HepG2 (cell line): ENCODE data around the gene FCER1G. TPM values are rescaled to one million over a fixed set of nuclear protein-coding genes. Genes with fewer than 3 reads are reported as not detected.
A peak's percentile ranks its signal among the peaks of the same experiment; 100 is the strongest.

Experiments
- ATAC-seq: fragments of 200-7000 bp; cut with Tn5 transposase; 3 replicates; pipeline ENCODE4 v1.9.1; 2020; ENCODE audit warnings: mild to moderate bottlenecking, moderate library complexity
- BruUV-seq: library from RNA; stranded (reverse); fragments of 400-500 nt; replicated peaks from 2 replicates; lab custom pipeline; 2021; lab: Mats Ljungman, UMichigan
- CTCF ChIA-PET: fragments of 300-600 bp; formaldehyde crosslinking; extraction: SDS; loops from one replicate; lab custom pipeline; 2021; ENCODE audit warnings: low total read pairs, inconsistent platforms, low intra/inter-chr PET ratio; lab: Yijun Ruan, JAX
- POLR2A ChIA-PET: fragments of 350-600 bp; sonication (Branson Sonifier 250); formaldehyde crosslinking; loops from one replicate; lab custom pipeline; 2020; ENCODE audit warnings: antibody characterized with exemption, inconsistent platforms; lab: Yijun Ruan, JAX
- DNase-seq: peaks from one replicate; pipeline ENCODE4 v3.0.0-alpha.2; 2015; ENCODE audit warnings: low spot score
- FAIRE-seq: peaks from 3 replicates; lab custom pipeline; 2011; peaks lifted over from hg19 to GRCh38; lab: Jason Lieb, UNC
- H2AFZ ChIP-seq: one replicate; pipeline ENCODE4 v1.6.1; 2011; ENCODE audit warnings: low read length, inconsistent platforms
- H3K27ac ChIP-seq: fragments of 300-600 bp; 3 replicates; pipeline ENCODE4 v1.8.0; 2011; ENCODE audit warnings: mixed run types, mild to moderate bottlenecking, mixed read lengths, low read length, inconsistent platforms; ENCODE audit not compliant: insufficient read depth; ENCODE audit errors: extremely low read length
- H3K27me3 ChIP-seq, 2 experiments: fragments of 200-600 bp in 1 of 2; 2 replicates in 1 of 2; 3 replicates in 1 of 2; pipeline versions ENCODE4 v1.6.0 to v1.8.0; 2011; ENCODE audit warnings: low read length in 2 of 2, mild to moderate bottlenecking in 2 of 2, moderate library complexity in 2 of 2, inconsistent platforms in 1 of 2; ENCODE audit not compliant: insufficient read depth in 2 of 2, control insufficient read depth in 1 of 2
- H3K36me3 ChIP-seq, 2 experiments: fragments of 200-600 bp in 1 of 2; replicated peaks in 1 of 2; 2 replicates in 1 of 2; 3 replicates in 1 of 2; pipeline versions ENCODE4 v1.5.1 to v1.8.0; 2011; ENCODE audit warnings: low read length in 2 of 2, inconsistent platforms in 1 of 2; ENCODE audit not compliant: insufficient read depth in 2 of 2, control insufficient read depth in 1 of 2
- H3K4me1 ChIP-seq: 2 replicates; pipeline ENCODE4 v1.5.1; 2012; ENCODE audit warnings: low read length, inconsistent platforms; ENCODE audit not compliant: insufficient read depth
- H3K4me2 ChIP-seq: 2 replicates; pipeline ENCODE4 v1.6.0; 2011; ENCODE audit warnings: low read depth, low read length, inconsistent platforms
- H3K4me3 ChIP-seq, 3 experiments: fragments of 200-600 bp in 1 of 3; sonication (generic), shearing (Covaris generic) in 1 of 3; replicated peaks in 1 of 3; 2 replicates each; pipeline ENCODE4 v1.5.1; 2011 to 2016; ENCODE audit warnings: low read length in 3 of 3, inconsistent platforms in 2 of 3, low read depth in 2 of 3, mild to moderate bottlenecking in 2 of 3, control low read depth in 1 of 3, mixed read lengths in 1 of 3; ENCODE audit not compliant: insufficient read depth in 1 of 3
- H3K79me2 ChIP-seq: one replicate; pipeline ENCODE4 v1.6.1; 2011; ENCODE audit warnings: low read length, inconsistent platforms; ENCODE audit not compliant: insufficient read depth
- H3K9ac ChIP-seq: 2 replicates; pipeline ENCODE4 v1.6.0; 2011; ENCODE audit warnings: mild to moderate bottlenecking, low read depth, low read length, inconsistent platforms; ENCODE audit not compliant: insufficient read depth
- H3K9me3 ChIP-seq: 2 replicates; pipeline ENCODE4 v1.5.1; 2012; ENCODE audit warnings: mild to moderate bottlenecking, low read length
- H4K20me1 ChIP-seq: 2 replicates; pipeline ENCODE4 v1.6.0; 2011; ENCODE audit warnings: inconsistent platforms, mild to moderate bottlenecking, low read length, moderate library complexity; ENCODE audit not compliant: insufficient read depth
- ARID4A ChIP-seq: sonication (generic); formaldehyde crosslinking; IDR thresholded peaks from 2 replicates; pipeline ENCODE4 v1.5.0; 2020; ENCODE audit warnings: mild to moderate bottlenecking, missing genetic modification reagents, borderline replicate concordance
- HES4 ChIP-seq: sonication (generic); formaldehyde crosslinking; IDR thresholded peaks from 2 replicates; pipeline ENCODE4 v1.9.0; 2021; ENCODE audit warnings: mild to moderate bottlenecking, missing genetic modification reagents, borderline replicate concordance
- MAZ ChIP-seq, 2 experiments: sonication (generic) in 1 of 2; formaldehyde crosslinking in 1 of 2; IDR thresholded peaks; 2 replicates each; pipeline versions ENCODE4 v1.5.0 to v1.6.1; 2012 to 2020; ENCODE audit warnings: low read depth in 2 of 2, mild to moderate bottlenecking in 2 of 2, borderline replicate concordance in 1 of 2, improper control_type of control experiment in 1 of 2, low read length in 1 of 2, missing genetic modification reagents in 1 of 2, moderate library complexity in 1 of 2
- NFKB2 ChIP-seq: sonication (generic); formaldehyde crosslinking; IDR thresholded peaks from 2 replicates; pipeline ENCODE4 v1.4.0; 2020; ENCODE audit warnings: missing genetic modification reagents, borderline replicate concordance
- RNF2 ChIP-seq: fragments of 450-650 bp; conservative IDR thresholded peaks from 2 replicates; pipeline ENCODE4 v1.6.1; 2016; ENCODE audit warnings: low read depth
- TBL1XR1 ChIP-seq: fragments of 150-350 bp; IDR thresholded peaks from 2 replicates; pipeline ENCODE4 v1.6.1; 2014; ENCODE audit warnings: borderline replicate concordance, low read length; ENCODE audit not compliant: partially characterized antibody
- ZFP62 ChIP-seq: sonication (generic); formaldehyde crosslinking; IDR thresholded peaks from 2 replicates; pipeline ENCODE4 v1.4.0; 2020; ENCODE audit warnings: missing genetic modification reagents
- ZNF264 ChIP-seq: sonication (generic); formaldehyde crosslinking; IDR thresholded peaks from 2 replicates; pipeline ENCODE4 v1.4.0; 2020; ENCODE audit warnings: missing genetic modification reagents
- ZNF33B ChIP-seq: sonication (generic); formaldehyde crosslinking; IDR thresholded peaks from 2 replicates; pipeline ENCODE4 v1.5.1; 2020; ENCODE audit warnings: mild to moderate bottlenecking, missing genetic modification reagents
- ZNF768 ChIP-seq: sonication (generic); formaldehyde crosslinking; IDR thresholded peaks from 2 replicates; pipeline ENCODE4 v1.4.0; 2020; ENCODE audit warnings: missing genetic modification reagents
- WGBS: methylation state at CpG from one replicate; pipeline ENCODE4 v1.1.6; 2017; ENCODE audit warnings: low lambda C conversion rate; 5-methylcytosine and 5-hydroxymethylcytosine counted together
- in situ Hi-C: cut with HindIII; loops from 2 replicates; pipeline ENCODE4 v1.10.0; 2017; ENCODE audit warnings: low pct_unique_long_range_greater_than_20kb; ENCODE audit not compliant: extremely low pct_ligation_motif_present
- intact Hi-C: fragments of 100-400 bp; cut with micrococcal nuclease; formaldehyde crosslinking; loops from one replicate; pipeline ENCODE4 v1.10.0; 2022; ENCODE audit not compliant: unreplicated experiment
- polyA plus RNA-seq, 8 experiments: library from polyadenylated mRNA; depleted of rRNA in 3 of 8; stranded (reverse) in 7 of 8; unstranded in 1 of 8; fragments of >200 nt; fragmentation: Illumina TruSeq in 4 of 8; extraction: Trizol in 4 of 8; gene quantifications; 2 replicates each; pipeline versions ENCODE4 v1.2.1 to v1.2.3, GENCODE V29; 2011 to 2016; ENCODE audit warnings: low read depth in 4 of 8, missing spikeins in 1 of 8, mixed read lengths in 1 of 8; ENCODE audit not compliant: insufficient read depth in 1 of 8
- total RNA-seq, 5 experiments: library from RNA; depleted of rRNA; stranded (reverse); fragments of >200 nt; fragmentation: Illumina TruSeq; extraction: Trizol; gene quantifications; 2 replicates each; pipeline ENCODE4 v1.2.3, GENCODE V29; 2016; ENCODE audit warnings: low read depth in 1 of 5
- TF ChIP-seq, protein P1 (sequence below): sonication (generic); formaldehyde crosslinking; conservative IDR thresholded peaks from 2 replicates; pipeline ENCODE4 v1.8.1; 2023; ENCODE audit warnings: missing genetic modification reagents

FCER1G gene
- total and polyA plus RNA-seq, 2 of the 13 experiments (the other 11 are each of a cell fraction or from before 2014, with no cell fraction given), result 1.3 to 6.4 TPM

DNA sequence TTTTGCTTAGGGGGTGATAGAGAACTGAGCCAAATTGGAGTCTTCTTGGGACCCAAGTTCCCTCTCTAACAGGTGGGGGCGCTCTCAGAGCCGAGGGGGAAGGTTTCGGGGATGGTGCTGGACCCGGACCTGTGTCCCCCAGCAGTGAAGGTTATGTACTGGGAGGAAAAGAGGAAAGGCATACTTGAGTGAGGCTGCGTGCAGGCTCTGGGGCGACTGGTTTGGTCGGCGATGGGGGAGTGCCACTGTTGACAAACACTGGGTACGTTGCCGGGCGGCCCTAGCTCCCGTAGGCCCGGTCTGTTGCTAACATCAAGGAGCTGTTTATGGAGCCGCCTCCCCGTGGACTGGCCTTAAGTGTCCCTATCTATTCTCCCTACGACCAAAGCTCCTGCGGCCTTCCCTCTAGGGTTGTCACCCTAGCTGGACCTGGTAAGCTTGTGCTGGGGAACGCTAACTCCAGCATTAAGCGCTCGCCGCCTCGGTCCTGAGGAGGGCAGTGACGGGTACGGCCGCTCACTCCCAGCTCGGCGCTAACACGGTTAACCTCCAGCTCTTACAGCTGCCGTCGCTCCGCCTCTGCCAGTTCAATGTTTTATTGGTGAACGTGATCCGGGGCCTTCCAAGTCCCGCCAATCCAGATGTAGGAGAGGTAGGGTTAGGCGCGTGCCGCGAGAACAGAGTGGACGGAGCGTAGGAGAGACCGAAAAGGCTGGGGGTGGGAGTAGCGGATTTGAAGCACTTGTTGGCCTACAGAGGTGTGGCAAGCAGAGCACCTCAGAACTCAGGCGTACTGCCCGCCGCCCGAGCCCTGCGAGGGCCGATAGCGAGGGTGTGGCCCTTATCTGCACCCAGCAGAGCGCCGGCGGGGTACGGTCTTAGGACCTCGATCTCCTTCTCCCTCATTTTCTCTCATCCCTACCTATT lies 49.1 kb upstream of the FCER1G start, which contains the start of gene PPOX (continued):
- peak; percentile 62; the same call in 1 of the 2 replicates for TF ChIP-seq MAZ (IDR thresholded peaks at IDR 0.05; ENCODE audit: borderline replicate concordance, low read depth, low read length)
- TF ChIP-seq MAZ (CRISPR knock-in tag; IDR thresholded peaks at IDR 0.05; ENCODE audit: low read depth), result peak; percentile 86
- no peak for TF ChIP-seq TBL1XR1
- TF ChIP-seq ZNF33B (CRISPR knock-in tag), result 0 out of 2 replicates have a peak, but pooled peaks have one; percentile 27
- TF ChIP-seq, all 625 proteins: peak for 200

GRCh38 chr1:161166669-161167548 lies 48.2 kb upstream of the FCER1G start:
- intact Hi-C loops, result no loop called here
- 12% methylated on average over 24 of the region's 33 CpGs for WGBS
- H3K27me3 ChIP-seq, result no peaks in the 10 kb centered on the region
- H3K79me2 ChIP-seq, result peaks cover 2% of the 10 kb centered on the region
- FAIRE-seq, result no peak
- in situ Hi-C loops, result no loop called here
- no peaks in the 10 kb centered on the region for H4K20me1 ChIP-seq
- DNase-seq, result no peak
- ATAC-seq, result peak; percentile 70
- H3K27ac ChIP-seq, result peak overlapping the region; percentile 62
- H3K4me3 ChIP-seq, result peak overlapping the region; percentile 71 to 88 (median 74)
- peaks cover 13 to 42% of the 10 kb centered on the region in 2 experiments for H3K36me3 ChIP-seq
- peak overlapping the region; percentile 84 for H3K4me2 ChIP-seq
- peak overlapping the region; percentile 80 for H3K9ac ChIP-seq
- no peaks in the 10 kb centered on the region for H3K9me3 ChIP-seq
- H3K4me1 ChIP-seq, result peaks cover 16% of the 10 kb centered on the region
- BruUV-seq, result no TSS peak
- ChIA-PET CTCF (interaction anchor here (1.7 kb wide), 1 partner anchor 11 kb away, joined by 4 read pairs; the partner anchor contains the start of gene B4GALT3), POLR2A (interaction anchor here (0.9 to 2.9 kb wide), 13 partner anchors 10 to 153 kb away, joined by 3 to 30 read pairs (median 5); partner anchors contain the start of genes ADAMTS4, APOA2, B4GALT3 and DEDD)
- H2AFZ ChIP-seq, result peak overlapping the region; percentile 35
- TF ChIP-seq MAZ (IDR thresholded peaks at IDR 0.05; ENCODE audit: borderline replicate concordance, low read depth, low read length), result no peak
- TF ChIP-seq MAZ (CRISPR knock-in tag; IDR thresholded peaks at IDR 0.05; ENCODE audit: low read depth), result no peak
- TF ChIP-seq, protein P1, sequence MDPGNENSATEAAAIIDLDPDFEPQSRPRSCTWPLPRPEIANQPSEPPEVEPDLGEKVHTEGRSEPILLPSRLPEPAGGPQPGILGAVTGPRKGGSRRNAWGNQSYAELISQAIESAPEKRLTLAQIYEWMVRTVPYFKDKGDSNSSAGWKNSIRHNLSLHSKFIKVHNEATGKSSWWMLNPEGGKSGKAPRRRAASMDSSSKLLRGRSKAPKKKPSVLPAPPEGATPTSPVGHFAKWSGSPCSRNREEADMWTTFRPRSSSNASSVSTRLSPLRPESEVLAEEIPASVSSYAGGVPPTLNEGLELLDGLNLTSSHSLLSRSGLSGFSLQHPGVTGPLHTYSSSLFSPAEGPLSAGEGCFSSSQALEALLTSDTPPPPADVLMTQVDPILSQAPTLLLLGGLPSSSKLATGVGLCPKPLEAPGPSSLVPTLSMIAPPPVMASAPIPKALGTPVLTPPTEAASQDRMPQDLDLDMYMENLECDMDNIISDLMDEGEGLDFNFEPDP (CRISPR knock-in tag), result 0 out of 2 replicates have a peak, but pooled peaks have one; percentile 17
- TF ChIP-seq ARID4A (CRISPR knock-in tag), result 0 out of 2 replicates have a peak, but pooled peaks have one; percentile 16
- 0 out of 2 replicates have a peak, but pooled peaks have one; percentile 0 for TF ChIP-seq ZNF768 (CRISPR knock-in tag)
- TF ChIP-seq RNF2, result no peak
- 0 out of 2 replicates have a peak, but pooled peaks have one; percentile 20 for TF ChIP-seq NFKB2 (CRISPR knock-in tag)
- no peak for TF ChIP-seq ZFP62 (CRISPR knock-in tag)
- 0 out of 2 replicates have a peak, but pooled peaks have one; percentile 11 for TF ChIP-seq HES4 (CRISPR knock-in tag)
- TF ChIP-seq ZNF264 (CRISPR knock-in tag), result no peak
